DND-41 (cell line): ENCODE results near the gene FBXO9.

Source experiments
- EZH2 ChIP-seq: IDR thresholded peaks from 3 replicates; pipeline ENCODE4 v1.6.1; 2012; ENCODE audit warnings: borderline replicate concordance, low read depth, mild to moderate bottlenecking, moderate library complexity, low read length, inconsistent platforms; ENCODE audit not compliant: severe bottlenecking
- TF ChIP-seq, protein P1 (sequence below): IDR thresholded peaks from 2 replicates; pipeline ENCODE4 v1.5.1; 2012; ENCODE audit warnings: borderline replicate concordance, low read length, moderate library complexity, mild to moderate bottlenecking; ENCODE audit not compliant: poor library complexity, severe bottlenecking; ENCODE audit errors: extremely low read depth

DNA sequence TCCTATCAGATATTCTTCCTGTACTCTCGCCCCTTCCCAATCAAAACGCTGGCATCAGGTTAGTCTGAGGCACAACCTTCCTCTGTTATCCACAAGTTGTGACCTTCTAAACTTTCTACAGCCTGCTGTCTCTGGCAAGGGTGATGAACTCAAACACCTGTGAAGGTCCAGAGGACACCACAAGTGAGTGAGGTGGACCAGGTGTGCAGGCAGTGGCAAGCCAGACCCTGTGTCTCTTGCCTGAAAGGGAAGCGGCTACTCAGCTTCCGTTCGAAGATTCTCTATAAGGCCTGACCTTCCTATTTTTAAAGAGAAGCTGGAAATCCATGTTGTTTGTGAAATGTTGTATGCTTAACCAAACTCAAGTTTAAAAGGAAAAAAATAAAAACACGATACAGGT is 46.7 kb downstream of the FBXO9 start:
- TF ChIP-seq EZH2: no peak
- TF ChIP-seq, protein P1, sequence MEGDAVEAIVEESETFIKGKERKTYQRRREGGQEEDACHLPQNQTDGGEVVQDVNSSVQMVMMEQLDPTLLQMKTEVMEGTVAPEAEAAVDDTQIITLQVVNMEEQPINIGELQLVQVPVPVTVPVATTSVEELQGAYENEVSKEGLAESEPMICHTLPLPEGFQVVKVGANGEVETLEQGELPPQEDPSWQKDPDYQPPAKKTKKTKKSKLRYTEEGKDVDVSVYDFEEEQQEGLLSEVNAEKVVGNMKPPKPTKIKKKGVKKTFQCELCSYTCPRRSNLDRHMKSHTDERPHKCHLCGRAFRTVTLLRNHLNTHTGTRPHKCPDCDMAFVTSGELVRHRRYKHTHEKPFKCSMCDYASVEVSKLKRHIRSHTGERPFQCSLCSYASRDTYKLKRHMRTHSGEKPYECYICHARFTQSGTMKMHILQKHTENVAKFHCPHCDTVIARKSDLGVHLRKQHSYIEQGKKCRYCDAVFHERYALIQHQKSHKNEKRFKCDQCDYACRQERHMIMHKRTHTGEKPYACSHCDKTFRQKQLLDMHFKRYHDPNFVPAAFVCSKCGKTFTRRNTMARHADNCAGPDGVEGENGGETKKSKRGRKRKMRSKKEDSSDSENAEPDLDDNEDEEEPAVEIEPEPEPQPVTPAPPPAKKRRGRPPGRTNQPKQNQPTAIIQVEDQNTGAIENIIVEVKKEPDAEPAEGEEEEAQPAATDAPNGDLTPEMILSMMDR: no peak
